ENCODE measurements around the gene TMEM47. TPM values are rescaled to one million over a fixed set of nuclear protein-coding genes. Genes with fewer than 3 reads are reported as not detected.

The TMEM47 gene
- total RNA-seq = 27.2 and 36.7 TPM in 2 replicates

GRCh38 chrX:34656842-34657725 is at the start of gene TMEM47:
TSS of gene TMEM47 (minus strand) at chrX:34657285. CDS start at chrX:34657029, 256 bp downstream.

